Neural cell (in vitro differentiated cells): Measurements from ENCODE around the gene TUBD1. TPM values are rescaled to one million over a fixed set of nuclear protein-coding genes. Genes with fewer than 3 reads are reported as not detected.

Source experiments
- H2AFZ ChIP-seq: fragments of 200-600, 300-800 bp; sonication (generic), shearing (Covaris generic); 2 replicates; pipeline ENCODE4 v1.6.0; 2014; ENCODE audit warnings: low read depth, mild to moderate bottlenecking, antibody characterized with exemption, low read length, moderate library complexity
- H3F3A ChIP-seq: fragments of 200-600 bp; shearing (Covaris generic); 2 replicates; pipeline ENCODE4 v1.6.1; 2016; ENCODE audit warnings: mild to moderate bottlenecking, moderate library complexity, mixed read lengths, antibody characterized with exemption, low read length; ENCODE audit not compliant: insufficient read depth, poor library complexity, severe bottlenecking
- H3K27ac ChIP-seq: fragments of 200-600, 300-800 bp; sonication (generic), shearing (Covaris generic); 2 replicates; pipeline ENCODE4 v1.5.1; 2014; ENCODE audit warnings: mild to moderate bottlenecking, low read length, moderate library complexity
- H3K27me3 ChIP-seq: fragments of 300-800, 200-600 bp; sonication (generic), shearing (Covaris generic); 2 replicates; pipeline ENCODE4 v1.6.0; 2014; ENCODE audit warnings: mild to moderate bottlenecking, low read depth, low read length, moderate library complexity; ENCODE audit not compliant: insufficient read depth
- H3K36me3 ChIP-seq: fragments of 300-800, 200-600 bp; sonication (generic), shearing (Covaris generic); 2 replicates; pipeline ENCODE4 v1.5.1; 2014; ENCODE audit warnings: mild to moderate bottlenecking, antibody characterized with exemption, low read length, moderate library complexity; ENCODE audit not compliant: insufficient read depth
- H3K4me2 ChIP-seq: fragments of 300-800, 200-600 bp; sonication (generic), shearing (Covaris generic); 2 replicates; pipeline ENCODE4 v1.6.0; 2014; ENCODE audit warnings: mild to moderate bottlenecking, low read length
- H3K4me3 ChIP-seq: fragments of 300-800, 200-600 bp; sonication (generic), shearing (Covaris generic); 2 replicates; pipeline ENCODE4 v1.5.1; 2014; ENCODE audit warnings: mild to moderate bottlenecking, low read length, moderate library complexity
- H3K79me2 ChIP-seq: fragments of 200-600 bp; shearing (Covaris generic); replicated peaks from 2 replicates; pipeline ENCODE4 v1.6.0; 2014; ENCODE audit warnings: mild to moderate bottlenecking, low read length, moderate library complexity; ENCODE audit not compliant: insufficient read depth
- H3K9ac ChIP-seq: fragments of 300-800, 200-600 bp; sonication (generic), shearing (Covaris generic); 2 replicates; pipeline ENCODE4 v1.6.1; 2016; ENCODE audit warnings: mild to moderate bottlenecking, low read length, mixed read lengths
- H3K9me2 ChIP-seq: fragments of 200-600 bp; shearing (Covaris generic); 2 replicates; pipeline ENCODE4 v1.6.1; 2016; ENCODE audit warnings: mild to moderate bottlenecking, low read length, mixed read lengths; ENCODE audit not compliant: insufficient read depth
- H3K9me3 ChIP-seq: fragments of 200-600, 300-800 bp; sonication (generic), shearing (Covaris generic); 2 replicates; pipeline ENCODE4 v1.6.1; 2016; ENCODE audit warnings: mild to moderate bottlenecking, mixed run types, low read length, moderate library complexity, mixed read lengths
- H4K20me1 ChIP-seq: fragments of 200-600 bp; shearing (Covaris generic); 2 replicates; pipeline ENCODE4 v1.6.1; 2016; ENCODE audit warnings: mild to moderate bottlenecking, mixed run types; ENCODE audit not compliant: insufficient read depth
- CTCF ChIP-seq: fragments of 450-650 bp; IDR thresholded peaks from 2 replicates; pipeline ENCODE4 v1.5.1; 2014; ENCODE audit warnings: antibody characterized with exemption, mild to moderate bottlenecking, moderate library complexity; ENCODE audit not compliant: poor library complexity, severe bottlenecking
- EP300 ChIP-seq: fragments of 450-650 bp; conservative IDR thresholded peaks from 2 replicates; pipeline ENCODE4 v1.6.1; 2014; ENCODE audit warnings: antibody characterized with exemption, mild to moderate bottlenecking, moderate library complexity; ENCODE audit not compliant: poor library complexity, severe bottlenecking
- EZH2 ChIP-seq: fragments of 200-600, 300-800 bp; shearing (Covaris generic), sonication (generic); IDR thresholded peaks from 2 replicates; pipeline ENCODE4 v1.6.1; 2014; ENCODE audit warnings: antibody characterized with exemption, low read length, borderline replicate concordance, mild to moderate bottlenecking; ENCODE audit not compliant: insufficient read depth, poor library complexity, severe bottlenecking
- MXI1 ChIP-seq: fragments of 450-650 bp; conservative IDR thresholded peaks from 2 replicates; pipeline ENCODE4 v1.6.1; 2014; ENCODE audit warnings: antibody characterized with exemption, mild to moderate bottlenecking; ENCODE audit not compliant: poor library complexity, severe bottlenecking
- POLR2AphosphoS5 ChIP-seq: IDR thresholded peaks from 2 replicates; pipeline ENCODE4 v1.6.1; 2012
- RAD21 ChIP-seq: fragments of 450-650 bp; conservative IDR thresholded peaks from 2 replicates; pipeline ENCODE4 v1.6.1; 2014; ENCODE audit warnings: antibody characterized with exemption, mild to moderate bottlenecking, moderate library complexity
- SMC3 ChIP-seq: fragments of 450-650 bp; conservative IDR thresholded peaks from 2 replicates; pipeline ENCODE4 v1.6.1; 2014; ENCODE audit warnings: antibody characterized with exemption, mild to moderate bottlenecking, moderate library complexity; ENCODE audit not compliant: poor library complexity
- TAF1 ChIP-seq: IDR thresholded peaks from 2 replicates; pipeline ENCODE4 v1.6.1; 2012; ENCODE audit warnings: low read depth
- polyA plus RNA-seq: library from polyadenylated mRNA; depleted of rRNA; stranded (reverse); fragments of >200 nt; gene quantifications from 2 replicates; pipeline ENCODE4 v1.2.3, GENCODE V29; 2014
- TF ChIP-seq, protein P1 (sequence below): IDR thresholded peaks from 2 replicates; pipeline ENCODE4 v1.6.1; 2012; ENCODE audit warnings: borderline replicate concordance

Gene TUBD1
- polyA plus RNA-seq, 1 donor from 2014 or later = 12.3 TPM

DNA sequence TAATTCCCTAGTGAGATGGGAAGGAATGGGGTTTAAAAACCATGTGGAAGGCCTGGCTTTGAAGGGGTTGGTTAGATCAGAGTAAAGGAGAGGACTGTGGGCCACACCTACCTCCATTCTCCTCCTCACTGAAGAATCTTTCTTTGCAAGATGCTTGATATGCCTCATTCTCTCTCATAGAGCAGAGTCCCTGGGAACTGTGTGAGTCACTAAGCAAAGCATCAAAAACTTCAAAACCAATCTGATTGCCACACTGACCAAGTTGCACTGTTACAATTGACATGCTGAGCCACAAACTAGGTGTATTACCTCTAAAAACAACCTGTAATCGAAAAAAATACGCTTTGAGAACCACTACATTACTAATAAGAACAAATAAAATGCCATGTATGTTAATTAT lies 2.0 kb downstream of the TUBD1 start:
- H3K9ac ChIP-seq = no peak overlapping the region
- H3K36me3 ChIP-seq = no peaks in the 10 kb centered on the region
- peaks cover 27% of the 10 kb centered on the region for H3K79me2 ChIP-seq
- H3K9me3 ChIP-seq = no peaks in the 10 kb centered on the region
- H3K27me3 ChIP-seq = no peaks in the 10 kb centered on the region
- no peak overlapping the region for H3K4me3 ChIP-seq
- no peaks in the 10 kb centered on the region for H3K9me2 ChIP-seq
- H2AFZ ChIP-seq = no peak overlapping the region
- no peak overlapping the region for H3K27ac ChIP-seq
- no peaks in the 10 kb centered on the region for H3F3A ChIP-seq
- no peak overlapping the region for H3K4me2 ChIP-seq
- no peaks in the 10 kb centered on the region for H4K20me1 ChIP-seq
- TF ChIP-seq MXI1 (no peak), SMC3 (no peak), EP300 (no peak), TAF1 (no peak)
- TF ChIP-seq, protein P1, sequence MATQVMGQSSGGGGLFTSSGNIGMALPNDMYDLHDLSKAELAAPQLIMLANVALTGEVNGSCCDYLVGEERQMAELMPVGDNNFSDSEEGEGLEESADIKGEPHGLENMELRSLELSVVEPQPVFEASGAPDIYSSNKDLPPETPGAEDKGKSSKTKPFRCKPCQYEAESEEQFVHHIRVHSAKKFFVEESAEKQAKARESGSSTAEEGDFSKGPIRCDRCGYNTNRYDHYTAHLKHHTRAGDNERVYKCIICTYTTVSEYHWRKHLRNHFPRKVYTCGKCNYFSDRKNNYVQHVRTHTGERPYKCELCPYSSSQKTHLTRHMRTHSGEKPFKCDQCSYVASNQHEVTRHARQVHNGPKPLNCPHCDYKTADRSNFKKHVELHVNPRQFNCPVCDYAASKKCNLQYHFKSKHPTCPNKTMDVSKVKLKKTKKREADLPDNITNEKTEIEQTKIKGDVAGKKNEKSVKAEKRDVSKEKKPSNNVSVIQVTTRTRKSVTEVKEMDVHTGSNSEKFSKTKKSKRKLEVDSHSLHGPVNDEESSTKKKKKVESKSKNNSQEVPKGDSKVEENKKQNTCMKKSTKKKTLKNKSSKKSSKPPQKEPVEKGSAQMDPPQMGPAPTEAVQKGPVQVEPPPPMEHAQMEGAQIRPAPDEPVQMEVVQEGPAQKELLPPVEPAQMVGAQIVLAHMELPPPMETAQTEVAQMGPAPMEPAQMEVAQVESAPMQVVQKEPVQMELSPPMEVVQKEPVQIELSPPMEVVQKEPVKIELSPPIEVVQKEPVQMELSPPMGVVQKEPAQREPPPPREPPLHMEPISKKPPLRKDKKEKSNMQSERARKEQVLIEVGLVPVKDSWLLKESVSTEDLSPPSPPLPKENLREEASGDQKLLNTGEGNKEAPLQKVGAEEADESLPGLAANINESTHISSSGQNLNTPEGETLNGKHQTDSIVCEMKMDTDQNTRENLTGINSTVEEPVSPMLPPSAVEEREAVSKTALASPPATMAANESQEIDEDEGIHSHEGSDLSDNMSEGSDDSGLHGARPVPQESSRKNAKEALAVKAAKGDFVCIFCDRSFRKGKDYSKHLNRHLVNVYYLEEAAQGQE = no peak

- H3K4me3 ChIP-seq = no peak overlapping the region
- H3K9me2 ChIP-seq = no peaks in the 10 kb centered on the region
- no peak for TF ChIP-seq EP300
- TF ChIP-seq, protein P1 = no peak
- H3K4me2 ChIP-seq = no peak overlapping the region
- H2AFZ ChIP-seq = no peak overlapping the region
- no peak overlapping the region for H3K27ac ChIP-seq
- no peaks in the 10 kb centered on the region for H3F3A ChIP-seq
- H3K27me3 ChIP-seq = no peaks in the 10 kb centered on the region
- H3K79me2 ChIP-seq = peaks cover 10% of the 10 kb centered on the region
- no peaks in the 10 kb centered on the region for H4K20me1 ChIP-seq
- no peaks in the 10 kb centered on the region for H3K9me3 ChIP-seq
- H3K9ac ChIP-seq = no peak overlapping the region
- no peaks in the 10 kb centered on the region for H3K36me3 ChIP-seq
These were observed 4.5 kb downstream of the TUBD1 start for GRCh38 chr17:59888145-59888750.

DNA sequence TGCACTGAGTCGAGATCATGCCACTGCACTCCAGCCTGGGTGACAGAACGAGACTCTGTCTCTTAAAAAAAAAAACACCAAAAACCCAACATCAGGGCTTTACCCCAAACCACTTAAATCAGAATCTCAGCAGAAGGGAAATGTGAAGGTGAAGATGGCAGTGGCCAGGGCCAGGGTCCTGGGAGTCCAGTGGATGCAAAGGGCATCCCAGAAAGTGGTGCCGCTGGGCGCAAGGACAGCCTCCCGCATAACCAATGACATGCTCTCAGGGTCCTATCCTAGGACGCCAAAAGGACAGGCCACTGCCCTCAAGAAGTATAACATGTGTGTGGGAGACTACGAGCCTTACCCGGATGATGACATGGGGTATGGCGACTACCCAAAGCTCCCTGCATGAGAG lies 7.9 kb downstream of the TUBD1 start:
- no peaks in the 10 kb centered on the region for H3K9me3 ChIP-seq
- no peak overlapping the region for H2AFZ ChIP-seq
- H4K20me1 ChIP-seq = no peaks in the 10 kb centered on the region
- no peaks in the 10 kb centered on the region for H3F3A ChIP-seq
- H3K4me3 ChIP-seq = no peak overlapping the region
- H3K4me2 ChIP-seq = no peak overlapping the region
- TF ChIP-seq TAF1 (no peak), POLR2AphosphoS5 (no peak), EP300 (no peak), CTCF (no peak), SMC3 (no peak), MXI1 (no peak), EZH2 (no peak), RAD21 (no peak)
- TF ChIP-seq, protein P1 = no peak
- no peaks in the 10 kb centered on the region for H3K27me3 ChIP-seq
- no peak overlapping the region for H3K9ac ChIP-seq
- no peaks in the 10 kb centered on the region for H3K9me2 ChIP-seq
- H3K79me2 ChIP-seq = no peaks in the 10 kb centered on the region
- H3K36me3 ChIP-seq = no peaks in the 10 kb centered on the region
- H3K27ac ChIP-seq = no peak overlapping the region
